ENCODE results near the gene LMTK3. TPM values are rescaled to one million over a fixed set of nuclear protein-coding genes. Genes with fewer than 3 reads are reported as not detected.

Gene LMTK3
- total and polyA plus RNA-seq, 8 donors: 0.45 to 23.5 (median 1.4) TPM; not detected in 1

GRCh38 chr19:48444936-48445200 lies 66.8 kb downstream of the LMTK3 start:
- 18 to 49% (median 29%) methylated on average over 3 of the region's 3 CpGs for WGBS, 5 donors
- intact Hi-C loops (cut with DNase I; ENCODE audit: low total_unique reads): no loop called here
- H3K27me3 ChIP-seq: peaks cover 0 to 51% (median 21%) of the 10 kb centered on the region in 3 donors
- H3K4me1 ChIP-seq: peaks cover 16 to 51% (median 37%) of the 10 kb centered on the region in 4 donors
- no peaks in the 10 kb centered on the region for H3K9me3 ChIP-seq
- peaks cover 3 to 30% (median 29%) of the 10 kb centered on the region in 4 donors for H3K36me3 ChIP-seq
- TF ChIP-seq POLR2AphosphoS5 (IDR thresholded peaks at IDR 0.05) (no peak), CTCF (IDR thresholded peaks at IDR 0.05) (no peak), POLR2A (IDR thresholded peaks at IDR 0.05) (no peak), EP300 (IDR thresholded peaks at IDR 0.05) (no peak)
- DNase-seq: no peak
- H3K4me3 ChIP-seq: peak overlapping the region; percentile 78 to 100 (median 92)
- H3K27ac ChIP-seq: peak overlapping the region in 3 of 5 donors; percentile 87 to 91 (median 89)

DNA sequence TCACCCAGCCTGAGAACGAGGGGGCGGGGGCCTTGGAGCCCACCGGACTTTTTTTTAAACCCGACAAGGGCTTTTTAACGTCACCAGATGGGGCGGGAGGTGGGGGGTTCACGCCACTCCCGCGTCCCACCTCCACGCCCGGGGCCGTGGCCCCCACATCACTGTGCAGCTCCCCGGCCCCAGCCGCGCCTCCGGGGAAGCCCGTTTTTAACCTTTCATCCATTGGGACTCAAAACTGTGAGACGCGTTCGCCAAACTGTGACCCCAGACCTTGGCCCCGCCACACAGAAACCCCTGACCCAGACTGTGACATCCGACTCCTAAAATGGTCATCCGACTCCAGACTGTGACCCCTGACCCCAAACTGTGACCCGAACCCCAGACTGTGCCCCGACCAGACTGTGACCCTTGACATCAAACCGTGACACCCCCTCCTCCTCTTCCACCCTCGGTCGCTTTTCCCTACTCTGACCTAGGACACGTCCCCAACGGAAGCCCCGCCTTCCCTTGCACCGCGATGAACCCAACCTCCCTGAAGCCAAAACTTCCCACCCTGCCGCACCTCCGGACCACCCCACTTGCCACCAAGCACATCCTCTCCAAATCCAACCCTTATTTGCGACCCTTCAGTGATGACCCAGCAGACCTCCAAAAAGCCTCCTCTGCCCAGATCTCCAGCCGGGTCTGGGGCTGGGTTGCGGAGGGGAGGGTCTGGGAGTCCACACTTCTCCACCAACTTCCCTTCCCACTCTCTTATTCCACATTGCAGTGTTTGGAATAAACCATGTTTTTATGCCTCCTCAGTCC lies 67.3 kb downstream of the LMTK3 start:
- Histone ChIP-seq H3K27ac (peak overlapping the region in 1 of 5 donors; percentile 87), H3K36me3 (peaks cover 0 to 25% (median 24%) of the 10 kb centered on the region in 4 donors), H3K27me3 (peaks cover 0 to 54% (median 21%) of the 10 kb centered on the region in 3 donors), H3K4me1 (peaks cover 16 to 51% (median 37%) of the 10 kb centered on the region in 4 donors), H3K9me3 (no peaks in the 10 kb centered on the region), H3K4me3 (peak overlapping the region; percentile 78 to 100 (median 92))
- intact Hi-C loops (cut with DNase I; ENCODE audit: low total_unique reads): no loop called here
- TF ChIP-seq EP300 (IDR thresholded peaks at IDR 0.05) (no peak), CTCF (IDR thresholded peaks at IDR 0.05) (no peak), POLR2A (IDR thresholded peaks at IDR 0.05) (no peak), POLR2AphosphoS5 (IDR thresholded peaks at IDR 0.05) (no peak)
- WGBS, 5 donors: 11 to 16% (median 13%) methylated on average over 36 to 38 of the region's 38 CpGs
- no peak for DNase-seq

GRCh38 chr19:48443731-48444128 lies 67.9 kb downstream of the LMTK3 start:
- Histone ChIP-seq H3K27ac (no peak overlapping the region), H3K9me3 (no peaks in the 10 kb centered on the region), H3K36me3 (peaks cover 0 to 19% (median 18%) of the 10 kb centered on the region in 4 donors), H3K27me3 (peaks cover 0 to 60% (median 21%) of the 10 kb centered on the region in 3 donors), H3K4me3 (peak overlapping the region; percentile 78 to 100 (median 92)), H3K4me1 (peaks cover 16 to 51% (median 37%) of the 10 kb centered on the region in 4 donors)
- DNase-seq: no peak
- intact Hi-C loops (cut with DNase I; ENCODE audit: low total_unique reads): no loop called here
- WGBS, 5 donors: 6 to 23% (median 8%) methylated on average over 5 to 45 of the region's 45 CpGs
- TF ChIP-seq POLR2A (IDR thresholded peaks at IDR 0.05) (no peak), POLR2AphosphoS5 (IDR thresholded peaks at IDR 0.05) (no peak), CTCF (IDR thresholded peaks at IDR 0.05) (no peak), EP300 (IDR thresholded peaks at IDR 0.05) (no peak)

DNA sequence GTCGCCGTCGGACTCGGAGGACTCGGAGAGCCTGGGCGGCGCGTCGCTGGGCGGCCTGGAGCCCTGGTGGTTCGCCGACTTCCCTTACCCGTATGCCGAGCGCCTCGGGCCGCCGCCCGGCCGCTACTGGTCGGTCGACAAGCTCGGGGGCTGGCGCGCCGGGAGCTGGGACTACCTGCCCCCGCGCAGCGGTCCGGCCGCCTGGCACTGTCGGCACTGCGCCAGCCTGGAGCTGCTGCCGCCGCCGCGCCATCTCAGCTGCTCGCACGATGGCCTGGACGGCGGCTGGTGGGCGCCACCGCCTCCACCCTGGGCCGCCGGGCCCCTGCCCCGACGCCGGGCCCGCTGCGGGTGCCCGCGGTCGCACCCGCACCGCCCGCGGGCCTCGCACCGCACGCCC lies 68.4 kb downstream of the LMTK3 start:
- no peaks in the 10 kb centered on the region for H3K9me3 ChIP-seq
- peaks cover 16 to 46% (median 37%) of the 10 kb centered on the region in 4 donors for H3K4me1 ChIP-seq
- DNase-seq: peak; percentile 43 to 66
- TF ChIP-seq POLR2AphosphoS5 (IDR thresholded peaks at IDR 0.05) (no peak), EP300 (IDR thresholded peaks at IDR 0.05) (no peak), POLR2A (IDR thresholded peaks at IDR 0.05) (no peak), CTCF (IDR thresholded peaks at IDR 0.05) (no peak)
- no peak overlapping the region for H3K27ac ChIP-seq
- intact Hi-C loops (cut with DNase I; ENCODE audit: low total_unique reads): no loop called here
- H3K4me3 ChIP-seq: peak overlapping the region; percentile 37 to 100 (median 92)
- H3K27me3 ChIP-seq: peaks cover 0 to 64% (median 21%) of the 10 kb centered on the region in 3 donors
- 0 to 1% (median 1%) methylated on average over 6 to 60 of the region's 60 CpGs; no CpG with 5 or more reads in 2 of the 5 donors for WGBS, 5 donors
- peaks cover 0 to 14% (median 13%) of the 10 kb centered on the region in 4 donors for H3K36me3 ChIP-seq
